GM21381 (cell line): Measurements from ENCODE around the gene ATP10A.
"Not testable (repeated sequence)": the region's sequence is repeated elsewhere in the genome, so short reads cannot be mapped to it uniquely, and the experiment has no call there.

Experiments used
- ATAC-seq: cut with Tn5 transposase; IDR thresholded peaks from one replicate; pipeline ENCODE4 v1.9.1; 2021; ENCODE audit warnings: mild to moderate bottlenecking, moderate library complexity; ENCODE audit not compliant: unreplicated experiment

The ATP10A gene

DNA sequence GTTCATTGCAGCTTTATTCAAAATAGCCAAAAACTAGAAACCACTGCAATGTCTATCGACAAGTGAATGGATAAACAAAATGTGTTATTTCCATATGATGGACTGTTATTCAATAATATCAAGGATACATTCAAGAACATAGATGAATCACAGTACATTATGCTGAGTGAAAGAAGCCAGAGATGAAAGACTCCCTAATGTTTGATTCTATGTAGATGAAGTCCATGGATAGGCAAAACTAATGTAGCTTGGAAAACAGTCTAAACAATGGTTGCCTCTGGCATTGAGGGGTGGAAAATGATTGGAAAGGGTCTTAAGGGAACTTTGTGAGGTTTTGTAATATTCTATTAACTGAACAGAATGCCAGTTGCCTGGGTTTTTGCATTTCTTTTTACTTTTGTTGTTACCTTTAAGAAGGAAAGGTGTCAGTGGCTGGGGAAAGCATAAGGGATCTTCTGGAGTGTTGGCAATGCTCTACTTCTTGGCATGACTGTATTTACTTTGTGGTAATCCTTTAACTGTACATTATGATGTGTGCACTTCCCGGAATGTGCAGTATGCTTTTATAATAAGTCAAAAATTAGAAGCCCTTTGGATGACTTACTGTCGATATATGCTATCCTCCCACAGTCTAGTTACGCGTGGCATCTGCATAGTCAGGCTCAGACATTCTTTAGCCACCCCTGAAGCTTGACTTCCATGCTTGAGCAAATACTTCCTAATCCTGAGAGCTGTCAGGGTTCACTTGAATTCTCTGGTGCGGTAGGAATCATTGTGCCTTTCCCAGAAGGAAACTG, 20.5 kb upstream of the ATP10A start:
- ATAC-seq, result no peak

GRCh38 chr15:25882466-25882865, 19.3 kb upstream of the ATP10A start:
- ATAC-seq, result no peak

- ATAC-seq, result not testable (repeated sequence)
Observed at GRCh38 chr15:25880877-25881276, 17.8 kb upstream of the ATP10A start.

- no peak for ATAC-seq
Observed at GRCh38 chr15:25880411-25880810, 17.3 kb upstream of the ATP10A start.

DNA sequence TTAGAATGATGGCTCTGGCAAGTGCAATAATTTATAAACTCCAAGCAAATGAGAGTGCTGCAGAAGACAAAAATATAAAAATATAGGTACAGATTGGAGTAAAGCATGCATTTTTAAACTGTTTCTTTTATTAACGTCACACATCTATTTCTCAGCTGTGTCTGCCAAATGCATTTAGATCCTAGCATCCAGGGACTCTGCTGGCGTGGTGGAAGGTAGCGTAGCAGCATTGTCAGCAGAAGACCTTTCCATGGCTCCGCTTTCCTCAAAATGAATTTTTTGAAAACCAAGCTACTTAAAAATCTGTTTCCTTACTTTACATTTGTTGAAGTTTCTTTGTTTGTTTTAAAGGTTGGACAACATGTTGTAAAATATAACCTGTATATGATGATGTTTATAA, 16.3 kb upstream of the ATP10A start:
- no peak for ATAC-seq

GRCh38 chr15:25877681-25878080, 14.6 kb upstream of the ATP10A start:
- ATAC-seq, result no peak

DNA sequence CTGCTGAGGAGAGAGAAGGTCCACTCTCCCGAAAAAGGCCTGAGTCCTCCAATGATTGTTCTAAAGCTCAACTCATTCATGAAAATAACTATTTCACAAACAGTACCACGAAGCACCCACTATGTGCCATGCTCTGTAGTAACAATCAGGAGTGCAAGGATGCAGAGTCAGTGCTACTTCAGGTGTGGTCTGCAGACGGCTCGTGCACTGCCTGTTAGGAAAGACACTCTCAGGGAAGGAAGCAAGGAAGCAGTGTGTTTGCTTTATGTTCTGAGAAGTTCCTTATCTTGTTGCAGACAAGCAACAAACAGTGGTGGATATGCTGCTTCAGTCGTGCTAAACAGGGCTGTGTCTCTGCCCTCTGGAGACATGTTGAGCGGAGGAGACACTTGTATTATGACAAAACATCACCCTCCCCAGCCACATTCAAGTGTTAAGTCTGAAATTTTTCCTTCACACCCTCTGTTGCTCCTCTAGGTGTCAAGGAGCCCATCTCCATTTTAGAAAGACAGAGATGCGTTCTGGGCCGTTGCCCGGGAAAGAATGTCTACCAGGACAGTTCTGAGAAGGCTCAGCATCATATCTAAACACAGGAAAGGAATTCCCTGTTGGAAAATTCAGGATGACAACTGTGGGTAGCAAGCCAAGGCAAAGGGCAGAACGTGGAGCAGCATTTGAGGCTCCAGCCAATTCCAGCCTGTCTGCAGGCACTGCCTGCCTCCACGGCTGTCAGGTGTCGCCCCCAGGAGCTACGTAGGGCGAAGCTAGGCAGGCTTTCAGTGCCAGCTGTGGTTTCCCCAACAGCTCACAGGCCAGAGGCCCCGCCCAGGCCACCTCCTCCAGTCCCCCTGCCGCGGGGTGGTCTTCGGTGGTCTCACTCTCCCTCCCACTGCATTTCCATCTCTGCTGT, 13.4 kb upstream of the ATP10A start:
- ATAC-seq, result no peak

DNA sequence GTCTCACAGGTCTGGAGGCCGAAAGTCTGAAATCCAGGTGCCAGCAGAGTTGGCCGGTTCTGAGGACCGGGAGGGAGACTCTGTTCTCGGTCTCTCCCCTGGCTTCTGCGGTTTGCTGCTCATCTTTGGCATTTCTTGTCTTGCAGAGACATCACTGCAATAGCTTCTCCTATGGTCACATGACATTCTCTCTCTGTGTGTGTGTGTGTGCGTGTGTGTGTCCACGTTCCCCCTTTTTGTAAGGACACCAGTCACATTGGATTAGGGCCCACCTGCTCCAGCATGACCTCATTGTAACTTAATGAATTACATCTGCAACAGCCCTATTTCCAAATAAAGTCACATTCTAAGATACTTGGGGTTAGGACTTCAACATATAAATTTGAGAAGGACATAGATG, 12.4 kb upstream of the ATP10A start:
- no peak for ATAC-seq

DNA sequence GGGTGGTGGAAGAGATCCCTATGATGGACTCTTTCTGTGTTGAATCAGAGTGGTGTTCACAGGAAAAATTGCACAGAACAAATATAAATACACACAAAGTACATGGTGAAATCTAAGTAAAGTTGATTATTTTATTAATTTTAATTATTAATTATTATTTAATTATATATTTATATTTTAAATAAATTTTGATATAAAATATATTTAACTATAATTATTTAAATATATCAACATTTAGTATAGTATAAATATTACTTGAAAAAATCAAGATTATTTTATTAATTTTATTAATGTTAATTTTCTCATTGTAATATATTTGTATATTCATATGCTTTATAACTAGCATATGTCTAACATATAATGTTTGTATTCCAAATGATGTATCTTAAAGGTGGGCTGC, 11.3 kb upstream of the ATP10A start:
- no peak for ATAC-seq

- ATAC-seq, result no peak
Observed at GRCh38 chr15:25871403-25871802, 8.3 kb upstream of the ATP10A start.

- ATAC-seq, result no peak
Observed at GRCh38 chr15:25870938-25871337, 7.8 kb upstream of the ATP10A start.

DNA sequence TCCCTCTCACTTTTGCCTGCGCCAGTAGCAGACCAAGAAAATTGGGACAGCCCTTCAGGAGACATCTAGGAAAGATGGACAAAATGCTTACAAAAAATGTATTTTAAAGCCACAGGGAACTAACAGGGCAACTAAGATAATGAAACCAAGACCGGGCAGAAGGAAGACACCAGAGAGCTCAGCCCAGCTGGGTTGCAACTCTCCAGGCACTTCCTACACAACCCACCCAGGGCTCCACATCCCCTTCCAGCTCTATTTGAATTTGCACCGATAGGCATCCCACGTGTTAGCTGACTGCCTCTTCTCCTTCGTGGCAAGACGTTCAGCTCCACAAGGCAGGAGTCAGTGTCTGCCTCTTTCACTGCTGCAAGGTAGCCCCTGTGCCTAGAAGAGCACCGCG, 6.6 kb upstream of the ATP10A start:
- ATAC-seq, result no peak

GRCh38 chr15:25866874-25867273, 3.7 kb upstream of the ATP10A start:
- ATAC-seq, result no peak

GRCh38 chr15:25866251-25866650, 3.1 kb upstream of the ATP10A start:
- ATAC-seq, result no peak

DNA sequence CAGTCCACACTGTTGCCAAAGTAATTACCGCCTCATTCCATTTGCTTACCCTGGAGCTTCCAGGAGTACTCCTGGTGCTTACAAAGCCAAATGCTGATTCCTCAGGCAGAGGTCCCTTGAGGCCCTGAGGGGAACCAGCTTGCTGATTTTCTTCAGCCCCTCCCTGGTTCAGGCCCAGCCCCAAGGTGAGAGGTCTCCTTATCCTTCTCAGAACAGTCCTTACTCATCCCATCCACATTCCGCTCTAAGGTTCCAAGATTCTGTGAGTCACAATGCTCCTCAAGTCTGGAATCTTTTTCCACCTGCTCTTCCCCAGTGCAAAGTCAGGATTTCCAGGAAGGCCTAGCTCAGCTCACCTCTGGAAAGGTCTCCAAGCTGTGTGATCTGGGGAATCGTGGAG, 1.8 kb upstream of the ATP10A start:
- no peak for ATAC-seq

DNA sequence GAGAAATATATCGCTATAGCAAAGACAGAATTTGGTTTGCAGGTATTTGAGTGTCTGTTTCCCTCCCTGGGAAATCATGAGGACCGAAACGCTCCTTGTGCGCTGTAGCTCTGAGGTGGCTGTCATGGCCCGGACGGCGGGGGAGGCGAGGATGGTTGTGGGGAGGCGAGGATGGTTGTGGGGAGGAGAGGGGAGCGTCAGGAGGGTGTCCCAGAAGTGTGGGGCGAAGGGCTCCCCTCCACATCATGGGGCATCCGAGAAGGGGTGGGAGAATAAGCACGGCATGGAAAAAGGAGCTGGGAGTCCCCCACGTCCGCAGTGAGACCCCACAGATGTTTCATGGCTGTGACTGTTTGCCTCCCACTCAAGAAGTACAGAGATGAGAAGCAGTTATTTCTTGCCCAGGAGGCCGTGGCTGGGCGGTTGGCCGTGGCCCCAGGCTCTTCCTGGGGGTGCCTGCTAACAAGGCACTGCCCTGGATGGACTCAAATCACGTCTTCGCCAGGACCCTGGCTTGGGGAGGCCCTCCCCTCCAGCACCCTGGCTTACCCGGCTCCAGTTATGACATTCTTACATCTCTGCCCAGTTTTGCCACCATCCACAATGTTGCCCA, 947 bp upstream of the ATP10A start:
- ATAC-seq, result no peak

- ATAC-seq, result no peak
Observed at GRCh38 chr15:25862472-25863110, 536 bp downstream of the ATP10A start.

- ATAC-seq, result no peak
Observed at GRCh38 chr15:25862071-25862471, 1.1 kb downstream of the ATP10A start.

DNA sequence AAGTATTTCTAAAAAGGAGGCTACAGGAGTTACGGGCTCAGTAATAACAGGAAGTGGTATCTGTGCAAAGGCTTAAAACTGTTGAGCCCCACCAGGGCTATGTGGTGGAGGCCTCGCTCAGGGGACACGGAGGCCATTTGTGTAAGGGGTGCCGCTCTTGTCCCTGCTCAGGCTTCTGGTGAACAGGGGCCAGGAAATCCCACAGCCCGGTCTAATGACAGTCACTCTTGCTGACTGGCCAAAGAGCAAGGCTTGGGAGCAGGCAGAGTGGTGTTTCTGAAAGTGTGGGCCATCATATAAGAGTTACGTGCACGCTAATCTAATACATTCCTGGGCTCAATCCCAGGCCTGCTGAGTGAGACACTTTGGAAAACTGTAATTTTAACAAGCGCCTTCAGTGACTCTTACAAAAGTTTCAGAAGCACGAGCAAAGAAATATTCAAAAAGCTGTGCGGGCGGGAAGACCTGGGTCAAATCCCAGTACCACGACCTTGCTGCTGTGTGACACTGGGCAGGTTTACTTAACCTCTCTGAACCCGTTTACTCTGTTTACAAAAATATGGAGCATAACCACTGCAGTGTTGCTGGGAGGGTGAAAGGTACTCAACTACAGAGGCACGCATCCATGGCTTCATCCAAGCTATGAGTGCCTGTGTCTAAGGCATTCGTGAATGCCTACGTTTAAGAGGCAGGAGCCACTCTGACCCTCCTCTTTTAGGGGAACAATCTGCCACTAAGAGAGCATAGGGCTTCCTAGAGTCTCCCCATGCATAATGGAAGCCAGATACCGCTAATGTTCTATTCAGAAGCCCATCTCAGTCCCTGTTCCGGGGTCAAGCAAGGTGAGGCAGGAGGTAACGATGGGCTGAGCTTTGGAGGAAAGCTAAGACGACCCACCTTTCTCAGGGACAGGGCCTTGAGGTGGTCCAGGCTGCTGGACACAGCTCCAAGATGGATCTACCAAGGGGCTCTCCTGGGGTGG, 2.0 kb downstream of the ATP10A start:
- no peak for ATAC-seq
